ENCODE measurements around the gene ELK4.

Gene ELK4

DNA sequence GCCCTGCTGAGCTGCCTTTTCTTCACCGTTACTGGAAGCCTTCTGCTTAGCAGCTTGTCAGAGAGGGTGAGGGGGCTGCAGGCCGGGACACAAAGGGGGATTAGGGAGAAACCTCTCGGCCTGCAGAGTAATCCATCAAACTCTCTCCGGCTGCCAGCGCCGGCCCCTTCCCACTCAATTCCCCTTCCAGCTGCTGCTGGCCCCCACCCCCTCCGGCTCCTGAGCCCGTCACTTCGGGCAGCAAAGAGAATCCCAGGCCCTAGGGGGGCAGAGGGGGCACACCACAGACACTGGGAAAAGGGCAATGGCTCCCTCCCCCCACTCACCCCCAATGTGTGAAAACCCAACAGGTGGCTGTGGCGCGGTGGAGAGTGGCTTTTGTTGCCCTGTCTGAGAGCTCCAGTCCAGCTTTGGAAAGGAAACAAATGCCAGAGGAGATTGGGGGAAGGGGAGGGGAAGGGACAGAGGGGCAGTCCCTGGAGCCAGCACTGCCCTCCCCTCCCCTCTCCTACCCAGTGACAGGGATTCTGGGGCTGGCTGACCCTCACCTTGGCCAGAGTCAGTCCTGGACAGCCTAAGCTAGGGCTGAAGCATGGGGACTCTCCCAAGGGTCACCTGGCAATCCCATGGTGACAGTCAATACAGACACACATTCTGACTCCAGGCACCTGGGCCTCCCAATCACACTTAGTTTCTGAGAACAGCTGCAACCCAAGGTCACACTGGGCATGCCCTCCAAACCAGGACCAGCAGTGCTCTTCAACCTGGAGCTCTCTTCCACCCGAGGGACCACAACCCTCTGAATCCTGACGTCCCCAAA, 39.0 kb upstream of the ELK4 start:
- Histone ChIP-seq H3K36me3 (ENCODE audit: control insufficient read depth, insufficient read depth, low read length) (no peaks in the 10 kb centered on the region), H3K9ac (ENCODE audit: low read length) (no peak overlapping the region), H3K4me3 (ENCODE audit: low read length) (no peak overlapping the region), H3K27me3 (ENCODE audit: control insufficient read depth, insufficient read depth, low read length) (no peaks in the 10 kb centered on the region), H3K4me1 (ENCODE audit: control insufficient read depth, insufficient read depth, low read length) (peaks cover 64% of the 10 kb centered on the region), H3K9me3 (ENCODE audit: control insufficient read depth, low read length) (no peaks in the 10 kb centered on the region)

DNA sequence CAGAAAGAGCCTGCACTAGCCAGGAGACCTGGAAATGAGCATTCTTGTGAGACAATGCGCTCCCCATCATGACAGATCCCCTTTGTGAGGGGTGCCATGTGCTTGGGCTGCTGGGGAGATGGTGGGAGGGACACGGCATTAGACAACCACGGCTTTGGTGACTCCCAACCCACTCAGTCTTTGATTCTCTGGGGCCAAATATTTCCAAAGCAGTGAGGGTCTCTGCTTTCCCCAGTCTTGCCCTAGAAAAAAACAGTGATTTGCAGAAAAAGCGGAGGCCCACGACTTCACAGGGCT, 38.3 kb upstream of the ELK4 start:
- peaks cover 64% of the 10 kb centered on the region for H3K4me1 ChIP-seq (ENCODE audit: control insufficient read depth, insufficient read depth, low read length)
- H3K9me3 ChIP-seq (ENCODE audit: control insufficient read depth, low read length) = no peaks in the 10 kb centered on the region
- peak overlapping the region; percentile 35 for H3K9ac ChIP-seq (ENCODE audit: low read length)
- no peak overlapping the region for H3K4me3 ChIP-seq (ENCODE audit: low read length)
- no peaks in the 10 kb centered on the region for H3K36me3 ChIP-seq (ENCODE audit: control insufficient read depth, insufficient read depth, low read length)
- H3K27me3 ChIP-seq (ENCODE audit: control insufficient read depth, insufficient read depth, low read length) = no peaks in the 10 kb centered on the region

DNA sequence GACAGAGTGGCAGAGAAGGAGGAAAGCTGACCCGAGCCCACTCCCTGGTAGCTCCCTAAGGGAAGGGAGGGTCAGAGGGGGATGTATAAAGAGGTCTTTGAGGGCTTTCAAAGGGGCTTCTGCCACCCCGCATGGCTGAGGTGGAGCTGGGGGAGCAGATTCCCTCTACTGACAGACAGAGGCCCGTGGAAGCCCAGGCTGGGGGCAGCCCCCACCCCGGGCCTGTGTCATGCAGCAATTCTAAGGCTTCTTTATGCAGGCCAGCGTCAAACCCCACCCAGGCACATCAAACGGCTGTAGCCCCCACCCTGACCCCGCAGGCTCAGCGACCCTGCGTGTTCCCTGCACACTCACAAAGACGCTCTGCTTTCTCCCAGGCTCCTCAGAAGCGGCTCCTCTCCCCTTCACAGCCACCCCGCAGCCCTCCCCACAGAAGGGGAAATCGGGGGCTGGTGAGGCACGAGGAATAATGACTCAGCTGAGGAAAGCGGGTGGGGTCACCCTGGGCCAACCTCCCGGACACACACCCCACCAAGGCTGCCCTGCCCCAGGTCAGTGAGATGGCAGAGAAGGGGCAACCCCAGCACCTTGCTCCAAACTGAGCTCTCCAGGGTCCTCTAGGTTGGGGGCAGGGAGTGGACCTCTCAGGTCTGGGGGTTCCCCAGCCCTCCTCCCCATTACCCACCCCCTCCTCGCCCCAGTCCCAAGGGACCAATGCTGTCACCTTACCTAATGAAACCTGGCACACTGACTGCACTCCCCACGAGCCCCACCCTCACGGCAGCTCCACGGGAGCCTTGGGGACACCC, 37.7 kb upstream of the ELK4 start:
- Histone ChIP-seq H3K36me3 (ENCODE audit: control insufficient read depth, insufficient read depth, low read length) (no peaks in the 10 kb centered on the region), H3K9ac (ENCODE audit: low read length) (peak overlapping the region; percentile 60), H3K9me3 (ENCODE audit: control insufficient read depth, low read length) (no peaks in the 10 kb centered on the region), H3K27me3 (ENCODE audit: control insufficient read depth, insufficient read depth, low read length) (no peaks in the 10 kb centered on the region), H3K4me1 (ENCODE audit: control insufficient read depth, insufficient read depth, low read length) (peaks cover 66% of the 10 kb centered on the region), H3K4me3 (ENCODE audit: low read length) (peak overlapping the region; percentile 9)

DNA sequence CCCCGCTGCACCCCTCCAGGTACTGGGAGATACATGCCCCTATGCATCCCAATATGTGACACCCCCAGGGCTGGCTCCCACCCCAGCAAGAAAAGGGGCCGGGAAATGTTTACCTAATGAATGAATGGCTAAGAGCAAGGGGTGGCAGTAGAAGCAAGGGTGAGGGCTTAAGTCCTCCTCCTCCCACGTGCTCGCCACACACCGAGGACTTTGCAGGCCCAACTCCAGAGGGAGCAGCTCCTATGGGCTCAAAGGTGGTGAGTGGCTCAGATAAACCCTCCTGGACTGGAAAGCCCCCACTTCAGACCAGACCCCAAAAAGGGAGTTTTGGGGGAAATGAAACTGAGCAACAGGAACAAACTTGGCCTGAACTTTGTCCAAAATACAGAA, 37.1 kb upstream of the ELK4 start:
- H3K4me1 ChIP-seq (ENCODE audit: control insufficient read depth, insufficient read depth, low read length) = peaks cover 72% of the 10 kb centered on the region
- no peaks in the 10 kb centered on the region for H3K27me3 ChIP-seq (ENCODE audit: control insufficient read depth, insufficient read depth, low read length)
- no peaks in the 10 kb centered on the region for H3K36me3 ChIP-seq (ENCODE audit: control insufficient read depth, insufficient read depth, low read length)
- H3K9ac ChIP-seq (ENCODE audit: low read length) = peak overlapping the region; percentile 60
- H3K4me3 ChIP-seq (ENCODE audit: low read length) = peak overlapping the region; percentile 9
- no peaks in the 10 kb centered on the region for H3K9me3 ChIP-seq (ENCODE audit: control insufficient read depth, low read length)

DNA sequence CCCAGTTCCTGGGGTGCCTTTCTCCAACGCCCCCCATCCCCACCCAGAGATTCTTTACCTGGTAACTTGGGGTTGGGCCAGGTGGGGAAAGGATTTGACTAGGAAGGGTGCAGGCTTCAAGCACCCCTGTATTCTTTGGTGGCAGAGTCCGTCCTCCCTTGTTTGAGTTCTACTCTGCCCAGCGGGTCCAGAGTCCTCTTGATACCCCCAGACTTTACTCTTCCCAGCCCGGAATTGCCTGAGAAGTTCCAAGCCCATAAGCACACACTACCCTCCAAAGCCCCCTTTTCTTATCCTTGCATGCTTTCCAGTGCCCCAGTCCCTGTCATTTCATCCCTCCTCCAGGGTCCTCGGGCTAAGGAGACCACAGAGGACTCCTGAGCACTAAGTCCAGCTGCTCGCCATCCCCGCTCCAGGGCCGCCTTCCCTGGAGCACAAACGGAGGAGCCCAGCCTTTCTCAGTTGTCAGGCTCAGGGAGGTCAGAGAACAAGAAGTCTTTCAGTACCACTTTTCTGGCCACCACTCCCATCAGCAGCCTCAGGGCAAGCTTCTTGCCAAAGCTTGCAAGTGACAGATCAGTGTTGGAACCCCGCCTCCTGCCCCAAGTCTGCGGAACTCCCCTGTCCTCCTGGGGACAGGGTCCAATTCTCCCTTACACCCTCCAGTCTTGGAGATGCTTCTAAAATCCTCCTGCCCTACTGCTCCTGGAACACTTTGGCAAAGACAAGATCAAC, 36.3 kb upstream of the ELK4 start:
- Histone ChIP-seq H3K4me3 (ENCODE audit: low read length) (no peak overlapping the region), H3K4me1 (ENCODE audit: control insufficient read depth, insufficient read depth, low read length) (peaks cover 73% of the 10 kb centered on the region), H3K36me3 (ENCODE audit: control insufficient read depth, insufficient read depth, low read length) (no peaks in the 10 kb centered on the region), H3K27me3 (ENCODE audit: control insufficient read depth, insufficient read depth, low read length) (no peaks in the 10 kb centered on the region), H3K9me3 (ENCODE audit: control insufficient read depth, low read length) (no peaks in the 10 kb centered on the region), H3K9ac (ENCODE audit: low read length) (peak overlapping the region; percentile 60)

DNA sequence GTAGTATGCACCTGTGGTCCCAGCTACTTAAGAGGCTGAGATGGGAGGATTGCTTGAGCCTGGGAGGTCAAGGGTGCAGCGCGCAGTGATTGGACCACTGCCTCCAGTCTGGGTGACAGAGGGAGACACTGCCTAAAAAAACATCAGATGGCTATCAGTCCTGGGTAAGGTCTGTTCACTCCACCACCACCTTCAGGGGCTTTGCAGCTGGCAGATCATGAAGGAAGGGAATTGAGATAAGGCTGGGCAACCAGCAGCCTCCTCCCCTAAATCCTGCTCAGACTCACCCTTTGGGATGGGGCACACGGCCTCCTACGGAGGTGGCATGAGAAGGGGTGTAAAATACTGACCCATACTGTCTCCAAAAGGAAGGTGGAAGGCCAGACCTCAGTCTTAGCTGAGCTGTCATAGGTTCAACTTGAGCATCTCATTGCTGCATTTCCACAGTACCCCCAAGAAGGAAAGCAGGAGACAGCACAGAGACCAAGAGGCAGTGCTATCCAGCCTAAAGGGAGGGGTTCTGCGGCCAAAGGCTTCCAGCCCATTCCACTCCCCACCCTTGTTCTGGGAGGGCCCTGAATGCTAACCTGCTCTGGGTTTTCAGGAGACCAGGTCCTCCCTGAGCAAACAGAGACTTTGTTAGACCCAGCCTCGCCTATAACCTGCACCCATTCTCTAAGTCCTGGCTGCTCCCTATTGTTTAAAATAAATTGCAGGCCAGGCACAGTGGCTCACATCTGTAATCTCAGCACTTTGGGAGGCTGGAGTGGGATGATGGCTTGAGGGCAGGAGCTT, 34.8 kb upstream of the ELK4 start:
- H3K27me3 ChIP-seq (ENCODE audit: control insufficient read depth, insufficient read depth, low read length) = no peaks in the 10 kb centered on the region

DNA sequence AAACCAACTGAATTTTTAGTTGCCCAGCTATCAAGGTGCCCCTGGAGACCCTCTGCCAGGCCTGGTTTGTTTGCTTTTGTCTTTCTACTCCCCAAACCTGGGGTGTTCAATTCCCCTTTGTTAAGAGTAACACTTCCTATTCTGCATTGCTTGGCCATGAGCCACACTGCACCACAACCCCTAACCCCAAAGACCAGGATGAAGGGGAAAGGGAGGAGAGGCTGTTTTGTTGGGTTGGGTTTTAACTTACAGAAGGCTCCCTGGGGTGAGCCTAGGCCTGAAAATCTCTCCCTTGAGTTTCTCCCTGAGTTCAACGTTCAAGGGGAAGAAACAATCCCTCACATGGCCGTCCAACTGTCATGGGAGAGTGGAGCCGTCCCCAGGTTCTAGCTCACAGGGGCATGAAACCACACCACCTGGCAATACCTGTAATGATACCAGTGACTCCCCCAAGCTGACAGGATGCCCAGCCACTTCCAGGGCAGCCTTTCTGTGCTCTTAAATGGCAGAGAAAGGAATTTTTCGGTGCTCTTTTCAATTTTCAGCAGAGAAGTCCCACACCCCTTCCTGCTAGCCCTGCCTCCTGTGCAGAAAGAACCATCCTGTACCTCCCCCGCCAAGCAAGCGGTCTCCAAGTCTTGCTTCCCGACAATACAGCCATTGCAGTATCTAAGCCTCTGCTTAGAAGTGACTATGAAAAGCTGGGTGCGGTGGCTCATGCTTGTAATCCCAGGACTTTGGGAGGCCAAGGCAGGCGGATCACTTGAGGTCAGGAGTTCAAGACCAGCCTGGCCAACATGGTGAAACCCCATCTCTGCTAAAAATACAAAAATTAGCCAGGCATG, 33.6 kb upstream of the ELK4 start:
- H3K4me1 ChIP-seq (ENCODE audit: control insufficient read depth, insufficient read depth, low read length) = peaks cover 90% of the 10 kb centered on the region

More for the DNA sequence above, 34.8 kb upstream of the ELK4 start:
- Histone ChIP-seq H3K9ac (ENCODE audit: low read length) (peak overlapping the region; percentile 30), H3K4me1 (ENCODE audit: control insufficient read depth, insufficient read depth, low read length) (peaks cover 84% of the 10 kb centered on the region), H3K36me3 (ENCODE audit: control insufficient read depth, insufficient read depth, low read length) (no peaks in the 10 kb centered on the region), H3K9me3 (ENCODE audit: control insufficient read depth, low read length) (no peaks in the 10 kb centered on the region), H3K4me3 (ENCODE audit: low read length) (no peak overlapping the region)

DNA sequence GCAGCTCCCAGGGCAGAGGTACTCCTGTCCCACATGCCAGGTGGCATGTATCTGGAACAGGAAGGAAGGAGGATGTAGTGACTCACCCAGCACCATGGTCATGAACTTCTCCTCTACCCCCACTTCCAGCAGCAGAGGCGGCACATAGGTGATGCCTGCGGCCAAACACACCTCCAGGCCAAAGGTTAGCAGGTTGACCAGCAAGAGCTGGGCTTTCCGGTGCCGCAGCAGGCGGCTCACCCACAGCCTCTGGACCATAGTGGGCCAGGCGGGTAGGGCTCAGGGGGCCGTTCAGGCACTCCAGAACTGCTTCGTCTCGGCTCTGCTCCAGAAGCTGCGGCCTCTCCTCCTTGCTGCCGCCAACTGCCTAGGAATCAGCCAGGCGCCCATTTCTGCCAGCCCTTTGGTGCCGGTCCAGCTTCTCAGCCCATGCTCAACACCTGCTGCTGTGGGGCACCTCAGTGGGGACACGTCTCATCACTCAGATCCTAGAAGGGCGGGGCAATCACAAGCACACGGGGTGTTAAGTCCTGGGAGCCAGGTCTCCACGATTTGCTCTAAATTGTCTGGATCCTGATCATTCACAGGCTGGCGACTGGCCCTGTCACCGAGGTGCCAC, 32.7 kb upstream of the ELK4 start:
- H3K36me3 ChIP-seq (ENCODE audit: control insufficient read depth, insufficient read depth, low read length) = peaks cover 11% of the 10 kb centered on the region
- peaks cover 90% of the 10 kb centered on the region for H3K4me1 ChIP-seq (ENCODE audit: control insufficient read depth, insufficient read depth, low read length)
- H3K9ac ChIP-seq (ENCODE audit: low read length) = peak overlapping the region; percentile 69
- peak overlapping the region; percentile 38 for H3K4me3 ChIP-seq (ENCODE audit: low read length)
- H3K9me3 ChIP-seq (ENCODE audit: control insufficient read depth, low read length) = no peaks in the 10 kb centered on the region
- no peaks in the 10 kb centered on the region for H3K27me3 ChIP-seq (ENCODE audit: control insufficient read depth, insufficient read depth, low read length)

More for the DNA sequence above, 33.6 kb upstream of the ELK4 start:
- Histone ChIP-seq H3K4me3 (ENCODE audit: low read length) (no peak overlapping the region), H3K27me3 (ENCODE audit: control insufficient read depth, insufficient read depth, low read length) (no peaks in the 10 kb centered on the region), H3K9ac (ENCODE audit: low read length) (peak overlapping the region; percentile 69), H3K36me3 (ENCODE audit: control insufficient read depth, insufficient read depth, low read length) (peaks cover 9% of the 10 kb centered on the region), H3K9me3 (ENCODE audit: control insufficient read depth, low read length) (no peaks in the 10 kb centered on the region)

DNA sequence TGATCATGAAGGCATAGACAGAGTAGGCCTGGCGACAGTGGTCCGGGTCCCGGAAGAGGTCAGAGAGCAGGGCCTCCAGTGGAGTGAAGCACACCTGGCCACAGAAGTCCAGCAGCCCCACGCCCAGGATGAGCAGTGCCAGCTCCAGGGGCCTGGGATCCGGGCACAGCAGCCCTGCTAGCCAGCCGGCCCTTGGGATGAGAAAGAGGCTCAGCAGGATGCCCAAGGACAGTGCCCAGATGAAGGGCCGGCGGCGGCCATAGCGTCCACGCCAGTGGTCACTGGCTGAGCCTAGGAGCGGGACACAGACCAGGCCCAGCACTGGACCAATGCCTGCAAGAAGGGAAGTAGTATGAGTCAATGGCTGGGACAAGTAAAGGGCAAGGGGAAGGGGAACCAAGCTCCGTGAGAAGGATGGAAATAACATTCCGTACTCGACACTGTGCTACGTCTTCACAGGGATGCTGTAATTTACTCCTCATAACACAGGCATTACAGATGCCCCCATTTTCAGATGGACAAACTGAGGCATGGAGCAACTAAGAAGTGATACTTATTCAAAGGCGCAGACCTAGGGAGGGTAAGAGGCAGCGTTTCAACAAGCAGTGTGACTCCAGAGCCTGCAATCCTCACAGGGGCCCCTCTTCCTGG, 31.6 kb upstream of the ELK4 start:
- peak overlapping the region; percentile 69 for H3K9ac ChIP-seq (ENCODE audit: low read length)
- H3K36me3 ChIP-seq (ENCODE audit: control insufficient read depth, insufficient read depth, low read length) = peaks cover 13% of the 10 kb centered on the region
- H3K4me3 ChIP-seq (ENCODE audit: low read length) = peak overlapping the region; percentile 38
- no peaks in the 10 kb centered on the region for H3K9me3 ChIP-seq (ENCODE audit: control insufficient read depth, low read length)
- H3K27me3 ChIP-seq (ENCODE audit: control insufficient read depth, insufficient read depth, low read length) = no peaks in the 10 kb centered on the region
- H3K4me1 ChIP-seq (ENCODE audit: control insufficient read depth, insufficient read depth, low read length) = peaks cover 89% of the 10 kb centered on the region

DNA sequence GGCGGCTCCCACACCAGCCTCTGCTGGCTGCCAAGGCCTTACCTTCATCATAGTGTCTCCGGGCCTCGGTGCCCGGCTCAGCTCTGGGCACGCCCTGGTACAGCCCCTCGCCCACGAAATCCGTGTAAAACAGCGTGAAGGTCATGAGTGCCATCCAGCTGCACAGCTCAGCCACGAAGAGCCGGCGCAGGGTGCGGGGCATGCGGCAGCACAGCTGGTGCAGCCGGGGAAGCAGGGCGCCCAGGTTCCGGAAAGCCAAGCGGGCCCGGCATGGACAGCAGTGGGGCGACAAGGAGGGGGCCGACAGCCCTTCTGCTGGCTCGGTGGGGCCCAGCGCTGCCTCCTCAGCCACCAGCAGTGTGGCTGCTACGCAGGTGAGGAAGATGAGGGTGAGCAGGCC, 31.0 kb upstream of the ELK4 start:
- Histone ChIP-seq H3K4me3 (ENCODE audit: low read length) (peak overlapping the region; percentile 23), H3K27me3 (ENCODE audit: control insufficient read depth, insufficient read depth, low read length) (no peaks in the 10 kb centered on the region), H3K9me3 (ENCODE audit: control insufficient read depth, low read length) (no peaks in the 10 kb centered on the region), H3K36me3 (ENCODE audit: control insufficient read depth, insufficient read depth, low read length) (peaks cover 13% of the 10 kb centered on the region), H3K4me1 (ENCODE audit: control insufficient read depth, insufficient read depth, low read length) (peaks cover 82% of the 10 kb centered on the region), H3K9ac (ENCODE audit: low read length) (peak overlapping the region; percentile 69)

Data from mucosa of stomach (tissue), 1 donor.